ENCODE data around the gene USP2. TPM values are rescaled to one million over a fixed set of nuclear protein-coding genes. Genes with fewer than 3 reads are reported as not detected.
A peak's percentile ranks its signal among the peaks of the same experiment; 100 is the strongest.

USP2 gene
- total RNA-seq, 1 donor from 2014 or later, result 3.0 TPM

- peaks cover 33% of the 10 kb centered on the region for H3K4me1 ChIP-seq
- no peak for DNase-seq
Observed at GRCh38 chr11:119316729-119317591, 64.5 kb downstream of the USP2 start, which contains the start of gene MCAM. MCAM (minus strand) TSS chr11:119317130; CDS start chr11:119317101, 29 bp downstream.

GRCh38 chr11:119316016-119316728, 65.3 kb downstream of the USP2 start:
- peaks cover 20% of the 10 kb centered on the region for H3K27me3 ChIP-seq
- peak; percentile 68 for DNase-seq
- H3K4me1 ChIP-seq, result peaks cover 27% of the 10 kb centered on the region
- peak overlapping the region; percentile 57 for H3K4me3 ChIP-seq
- H3K36me3 ChIP-seq, result no peaks in the 10 kb centered on the region
- H3K27ac ChIP-seq, result peak overlapping the region; percentile 78
- no peak for ATAC-seq
- intact Hi-C loops (cut with DNase I), result loop anchor here (10.0 kb wide), 1 partner anchor 111 kb away; the partner anchor contains the start of gene CBL
- TF ChIP-seq CTCF (IDR thresholded peaks at IDR 0.05), result no peak
- H3K9me3 ChIP-seq, result no peaks in the 10 kb centered on the region

More at GRCh38 chr11:119316729-119317591, 64.5 kb downstream of the USP2 start, which contains the start of gene MCAM:
- Histone ChIP-seq H3K36me3 (no peaks in the 10 kb centered on the region), H3K27me3 (peaks cover 26% of the 10 kb centered on the region), H3K4me3 (peak within 1 kb of the TSS; percentile 57), H3K27ac (peak within 1 kb of the TSS; percentile 87), H3K9me3 (no peaks in the 10 kb centered on the region)
- TF ChIP-seq CTCF (IDR thresholded peaks at IDR 0.05), result no peak
- ATAC-seq, result peak; percentile 3
- intact Hi-C loops (cut with DNase I), result loop anchor here (10.0 kb wide), 1 partner anchor 112 kb away; the partner anchor contains the start of gene CBL

GRCh38 chr11:119315131-119316015, 66.1 kb downstream of the USP2 start:
- no peak for TF ChIP-seq CTCF (IDR thresholded peaks at IDR 0.05)
- DNase-seq, result no peak
- H3K36me3 ChIP-seq, result no peaks in the 10 kb centered on the region
- ATAC-seq, result peak; percentile 19
- H3K27me3 ChIP-seq, result peaks cover 17% of the 10 kb centered on the region
- intact Hi-C loops (cut with DNase I), result loop anchor here (10.0 kb wide), 1 partner anchor 111 kb away; the partner anchor contains the start of gene CBL
- H3K27ac ChIP-seq, result peak overlapping the region; percentile 78
- H3K4me3 ChIP-seq, result peak overlapping the region; percentile 57
- no peaks in the 10 kb centered on the region for H3K9me3 ChIP-seq
- peaks cover 21% of the 10 kb centered on the region for H3K4me1 ChIP-seq

- no peak for TF ChIP-seq CTCF (IDR thresholded peaks at IDR 0.05)
- DNase-seq (no peak), ATAC-seq (no peak)
- Histone ChIP-seq H3K4me1 (peaks cover 20% of the 10 kb centered on the region), H3K9me3 (no peaks in the 10 kb centered on the region), H3K27ac (no peak overlapping the region), H3K4me3 (peak overlapping the region; percentile 57), H3K36me3 (no peaks in the 10 kb centered on the region), H3K27me3 (peaks cover 17% of the 10 kb centered on the region)
- intact Hi-C loops (cut with DNase I), result loop anchor here (10.0 kb wide), 1 partner anchor 110 kb away; the partner anchor contains the start of gene CBL
Observed at GRCh38 chr11:119314726-119315125, 66.8 kb downstream of the USP2 start.

GRCh38 chr11:119310682-119311052, 70.8 kb downstream of the USP2 start:
- Histone ChIP-seq H3K9me3 (no peaks in the 10 kb centered on the region), H3K27ac (no peak overlapping the region), H3K27me3 (peaks cover 7% of the 10 kb centered on the region), H3K36me3 (peaks cover 19% of the 10 kb centered on the region), H3K4me3 (no peak overlapping the region), H3K4me1 (no peaks in the 10 kb centered on the region)
- TF ChIP-seq CTCF (IDR thresholded peaks at IDR 0.05), result no peak
- intact Hi-C loops (cut with DNase I), result loop anchor here (10.0 kb wide), 1 partner anchor 106 kb away; the partner anchor contains the start of gene CBL
- ATAC-seq (no peak), DNase-seq (no peak)
